Stimulated activated memory B cell treated with anti-CD40 and anti-IgM and Interleukin-4, amounts not matched to agents 10 μg/mL and 1 μg/mL and 100 μg/mL, for 72 hours (primary cell): ENCODE results near the gene USP19.

Source experiments
- ATAC-seq: fragments of 150-1000 bp; cut with Tn5 transposase; 2 replicates; pipeline ENCODE4 v1.10.0; 2021
- H3K27ac Mint-ChIP-seq: one replicate; pipeline ENCODE4 v1.8.0; 2022; ENCODE audit warnings: mild to moderate bottlenecking, mixed read lengths
- H3K27me3 Mint-ChIP-seq: one replicate; pipeline ENCODE4 v1.8.0; 2022; ENCODE audit warnings: mixed read lengths
- H3K36me3 Mint-ChIP-seq: one replicate; pipeline ENCODE4 v1.8.0; 2022; ENCODE audit warnings: mixed read lengths
- H3K4me1 Mint-ChIP-seq: one replicate; pipeline ENCODE4 v1.8.0; 2022; ENCODE audit warnings: mixed read lengths
- H3K4me3 Mint-ChIP-seq: one replicate; pipeline ENCODE4 v1.8.0; 2022; ENCODE audit warnings: mild to moderate bottlenecking, moderate library complexity, mixed read lengths
- H3K9me3 Mint-ChIP-seq: one replicate; pipeline ENCODE4 v1.8.0; 2022; ENCODE audit warnings: mixed read lengths

Gene USP19

DNA sequence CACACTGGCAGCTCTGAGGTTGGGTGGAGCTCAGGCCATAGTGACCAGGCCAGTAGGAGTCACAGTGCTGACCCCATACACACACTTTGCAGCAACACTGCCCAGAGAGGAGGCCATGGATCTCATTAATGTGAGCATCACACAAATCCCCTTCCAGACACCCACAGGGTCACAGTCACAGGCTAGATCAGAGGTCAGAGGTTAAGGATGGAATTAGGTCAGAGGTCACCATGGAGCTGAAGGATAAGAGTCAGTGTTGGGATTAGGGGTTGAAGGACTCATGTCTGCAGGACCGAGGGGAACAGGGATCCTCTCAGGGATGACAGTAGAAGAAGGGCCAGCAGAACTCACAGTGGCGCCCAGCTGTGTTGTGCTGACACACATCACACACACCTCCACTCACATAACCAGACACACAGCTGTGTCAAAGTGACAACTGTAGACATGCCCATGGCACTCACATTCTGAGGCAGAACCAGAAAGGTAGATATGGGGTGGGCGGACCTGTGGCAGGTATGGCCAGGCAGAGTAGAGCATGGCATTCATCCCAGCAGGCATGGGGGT lies 32.8 kb upstream of the USP19 start:
- H3K27me3 Mint-ChIP-seq = no peaks in the 10 kb centered on the region
- H3K36me3 Mint-ChIP-seq = no peaks in the 10 kb centered on the region
- no peak overlapping the region for H3K27ac Mint-ChIP-seq
- H3K9me3 Mint-ChIP-seq = no peaks in the 10 kb centered on the region
- ATAC-seq = no peak
- H3K4me1 Mint-ChIP-seq = peaks cover 6% of the 10 kb centered on the region
- no peak overlapping the region for H3K4me3 Mint-ChIP-seq

DNA sequence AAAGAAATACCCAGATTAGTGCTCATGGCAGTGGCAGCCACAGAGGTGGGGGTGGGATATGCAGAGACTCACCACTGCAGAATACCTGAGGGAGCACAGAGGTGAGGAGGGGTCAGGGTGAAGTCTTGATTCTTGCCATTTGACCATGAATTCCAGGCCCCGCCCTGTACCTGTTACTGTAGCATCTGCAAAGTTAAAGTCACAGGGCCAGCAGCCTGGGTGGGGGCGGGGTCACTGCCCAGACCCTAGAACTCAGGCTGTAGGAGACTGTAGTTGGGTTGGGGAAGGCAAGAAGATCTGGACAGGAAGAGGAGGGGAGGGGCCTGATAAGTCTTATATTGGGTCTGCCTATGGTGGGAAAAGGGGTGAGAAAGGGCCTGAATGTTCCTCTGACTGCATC lies 31.0 kb upstream of the USP19 start:
- no peaks in the 10 kb centered on the region for H3K9me3 Mint-ChIP-seq
- H3K36me3 Mint-ChIP-seq = no peaks in the 10 kb centered on the region
- H3K4me3 Mint-ChIP-seq = no peak overlapping the region
- H3K27ac Mint-ChIP-seq = no peak overlapping the region
- no peaks in the 10 kb centered on the region for H3K4me1 Mint-ChIP-seq
- ATAC-seq = no peak
- no peaks in the 10 kb centered on the region for H3K27me3 Mint-ChIP-seq

DNA sequence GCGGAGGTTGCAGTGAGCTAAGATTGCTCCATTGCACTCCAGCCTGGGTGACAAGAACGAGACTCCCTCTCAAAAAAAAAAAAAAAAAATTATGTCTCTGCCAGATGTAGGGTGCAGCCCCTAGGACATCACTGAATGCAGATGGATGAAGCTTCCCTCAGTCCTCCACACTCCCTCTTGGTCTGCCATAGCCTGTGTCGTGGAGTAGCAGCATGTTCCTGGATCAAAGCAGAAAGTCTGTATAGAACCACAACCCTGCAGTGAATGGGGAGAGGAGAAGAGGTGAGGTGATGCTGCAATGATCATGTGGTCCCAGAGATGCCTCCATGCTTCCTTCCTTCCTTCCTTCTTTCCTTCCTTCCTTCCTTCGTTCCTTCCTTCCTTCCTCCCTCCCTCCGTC lies 27.5 kb upstream of the USP19 start:
- no peak overlapping the region for H3K27ac Mint-ChIP-seq
- H3K9me3 Mint-ChIP-seq = no peaks in the 10 kb centered on the region
- H3K27me3 Mint-ChIP-seq = no peaks in the 10 kb centered on the region
- no peaks in the 10 kb centered on the region for H3K36me3 Mint-ChIP-seq
- H3K4me1 Mint-ChIP-seq = no peaks in the 10 kb centered on the region
- ATAC-seq = no peak
- no peak overlapping the region for H3K4me3 Mint-ChIP-seq

DNA sequence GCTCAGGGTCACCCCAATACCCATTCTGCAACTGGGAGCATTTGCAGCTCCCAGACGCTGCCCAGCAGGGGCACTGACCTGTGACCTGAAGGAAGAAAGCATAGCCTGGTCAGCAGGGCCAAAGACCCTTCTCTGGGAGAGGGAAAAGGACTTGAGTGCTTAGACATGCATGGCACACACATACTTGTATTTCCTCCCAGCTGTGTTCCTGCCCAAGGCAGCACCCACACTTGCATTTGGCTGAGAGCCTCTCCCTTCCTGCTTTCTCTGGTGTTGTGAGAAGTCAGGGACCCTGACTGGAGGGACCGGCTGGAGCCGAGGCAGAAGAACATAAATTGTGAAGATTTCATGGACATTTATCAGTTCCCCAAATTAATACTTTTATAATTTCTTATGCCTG lies 19.5 kb upstream of the USP19 start:
- Mint-ChIP-seq H3K36me3 (peaks cover 6% of the 10 kb centered on the region), H3K9me3 (peaks cover 6% of the 10 kb centered on the region), H3K4me3 (no peak overlapping the region), H3K4me1 (no peaks in the 10 kb centered on the region), H3K27me3 (peaks cover 52% of the 10 kb centered on the region), H3K27ac (no peak overlapping the region)
- ATAC-seq = no peak

DNA sequence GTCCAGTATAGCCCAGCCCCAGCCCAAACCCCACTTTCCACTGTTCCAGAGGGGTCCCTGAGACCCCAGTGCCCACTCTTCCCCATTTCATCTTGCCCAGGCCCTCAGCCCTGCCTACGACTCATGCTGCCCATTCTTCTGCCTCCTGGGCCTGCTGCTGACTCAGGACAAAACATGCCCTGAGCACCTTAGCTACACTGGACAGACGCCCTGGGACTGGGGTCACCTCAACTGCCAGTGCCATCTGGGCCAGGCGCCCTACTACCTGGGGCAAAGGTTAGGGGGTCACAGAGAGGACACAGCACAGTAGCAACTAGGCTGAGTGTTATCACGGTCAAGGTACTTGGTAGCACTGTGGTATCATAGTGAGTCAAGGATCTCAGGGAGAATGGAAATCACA lies 14.9 kb upstream of the USP19 start:
- Mint-ChIP-seq H3K9me3 (no peaks in the 10 kb centered on the region), H3K36me3 (no peaks in the 10 kb centered on the region), H3K27ac (no peak overlapping the region), H3K4me3 (no peak overlapping the region), H3K4me1 (peaks cover 8% of the 10 kb centered on the region), H3K27me3 (peaks cover 78% of the 10 kb centered on the region)
- ATAC-seq = no peak

DNA sequence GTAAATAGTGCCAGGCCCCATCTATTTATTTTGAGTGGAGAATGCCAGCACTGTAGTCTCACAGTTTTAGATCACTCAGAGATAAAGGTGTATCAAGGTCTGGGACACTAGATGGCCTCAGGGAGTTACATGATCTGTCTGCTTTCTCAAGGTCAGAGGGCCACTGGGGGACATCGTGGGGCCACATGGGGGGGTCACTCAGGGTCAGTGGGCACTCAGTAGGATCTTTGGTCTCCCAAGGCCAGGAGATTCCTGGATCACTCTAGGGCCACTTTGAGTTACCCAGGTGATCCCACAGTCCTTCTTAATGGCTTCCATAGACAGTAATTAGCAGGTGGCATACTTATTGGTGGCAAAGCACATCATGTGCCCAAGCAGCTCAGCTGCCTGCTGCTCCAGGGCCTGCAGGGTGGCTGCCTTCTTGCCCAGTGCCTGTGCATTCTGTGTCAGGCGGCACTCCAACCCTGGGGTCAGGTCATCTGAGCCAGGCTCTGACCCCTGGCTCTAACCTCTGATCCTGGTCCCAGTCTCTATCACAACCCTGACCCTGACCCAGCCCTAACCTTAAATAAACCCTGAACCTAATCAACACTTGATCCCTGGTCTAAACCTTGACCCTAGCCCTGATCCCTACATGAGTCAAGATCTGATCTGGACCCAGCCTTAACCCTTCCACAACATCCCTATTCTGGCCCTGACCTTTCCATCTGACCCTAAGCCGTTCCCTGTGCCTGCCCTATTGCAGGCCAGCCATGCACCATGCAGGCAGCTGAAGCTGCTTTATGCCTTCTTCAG lies 14.0 kb upstream of the USP19 start:
- Mint-ChIP-seq H3K36me3 (no peaks in the 10 kb centered on the region), H3K4me3 (no peak overlapping the region), H3K27ac (no peak overlapping the region), H3K27me3 (peaks cover 75% of the 10 kb centered on the region), H3K9me3 (no peaks in the 10 kb centered on the region), H3K4me1 (peaks cover 8% of the 10 kb centered on the region)
- ATAC-seq = no peak

DNA sequence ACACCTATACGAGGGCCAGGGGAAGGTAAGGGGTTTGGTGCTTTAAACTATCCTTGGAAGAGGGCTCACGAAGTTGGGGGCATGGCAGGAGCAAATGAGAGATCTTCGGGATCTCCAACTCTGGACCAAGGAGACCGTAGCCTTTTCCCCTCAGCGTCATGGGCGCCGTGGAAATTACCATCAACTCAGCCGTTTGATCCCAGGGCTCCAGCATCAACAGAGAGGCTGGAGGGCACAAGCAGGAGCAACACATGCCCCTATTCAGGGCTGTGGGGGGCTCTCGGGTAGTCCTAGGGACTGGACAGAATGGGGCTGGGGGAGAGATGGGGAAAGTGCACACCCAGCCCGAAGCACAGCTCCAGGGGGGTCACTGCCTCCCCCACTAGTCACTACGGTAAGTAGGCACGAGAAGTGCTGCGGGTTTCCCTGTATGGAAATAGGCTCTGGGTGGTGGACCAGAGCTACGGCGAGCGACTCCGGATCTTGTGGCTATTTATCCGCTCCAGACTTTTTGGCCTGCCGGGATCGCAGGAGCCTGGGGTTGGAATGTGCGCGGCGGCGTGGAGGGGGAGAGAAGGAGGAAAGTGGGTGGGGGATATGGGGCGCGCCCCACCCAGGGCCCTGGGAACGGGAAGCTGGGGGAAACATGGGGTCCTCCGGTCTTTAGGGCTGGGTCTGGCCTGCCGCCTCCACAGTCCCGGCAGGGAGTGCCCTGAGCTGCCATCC lies 12.8 kb upstream of the USP19 start:
- H3K4me3 Mint-ChIP-seq = no peak overlapping the region
- no peak overlapping the region for H3K27ac Mint-ChIP-seq
- no peaks in the 10 kb centered on the region for H3K36me3 Mint-ChIP-seq
- H3K4me1 Mint-ChIP-seq = peaks cover 8% of the 10 kb centered on the region
- no peak for ATAC-seq
- H3K9me3 Mint-ChIP-seq = no peaks in the 10 kb centered on the region
- peaks cover 82% of the 10 kb centered on the region for H3K27me3 Mint-ChIP-seq

DNA sequence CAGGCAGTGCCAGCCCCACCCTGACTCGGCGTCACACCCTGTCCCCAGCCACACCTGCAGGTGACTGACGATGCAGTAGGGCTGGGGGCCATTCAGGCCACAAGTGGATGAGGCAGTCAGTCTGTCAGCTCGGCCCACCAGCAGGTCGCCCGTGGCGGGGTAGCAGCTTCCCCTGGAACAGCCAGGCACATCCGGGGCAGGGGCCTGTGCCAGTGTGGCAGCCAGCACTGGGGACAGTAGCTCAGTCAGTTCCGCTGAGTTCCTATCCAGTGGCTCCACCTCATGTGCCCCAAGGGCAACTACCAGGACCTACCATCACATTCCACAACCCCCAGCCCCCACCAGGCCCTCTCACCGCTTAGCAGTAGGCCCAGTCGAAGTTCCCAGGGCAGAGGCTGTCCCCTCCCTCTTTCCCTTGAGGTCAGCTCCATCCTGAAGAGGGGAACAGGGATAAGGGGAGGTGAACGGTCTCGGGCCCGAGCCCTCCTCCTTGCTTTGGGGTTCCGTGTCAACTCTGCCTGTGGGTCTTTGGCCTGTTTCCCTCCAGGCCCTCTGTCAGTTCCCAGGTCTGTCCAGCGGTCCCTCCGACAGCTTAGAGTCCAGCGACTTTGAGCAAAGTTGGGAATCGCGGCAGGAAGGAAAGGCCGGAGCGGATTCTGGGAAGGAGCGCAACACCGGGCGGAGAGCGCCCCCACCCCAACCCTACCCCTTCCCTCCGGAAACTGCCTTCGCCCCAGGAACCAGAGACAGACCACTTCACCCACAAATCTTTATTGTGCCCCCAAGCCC lies 12.0 kb upstream of the USP19 start, which contains the start of gene LAMB2:
LAMB2 (minus strand) TSS at position 614 of the 789 bp plus-strand sequence; CDS start at position 431, 183 bp downstream.
- ATAC-seq = no peak
- Mint-ChIP-seq H3K27ac (no peak within 1 kb of the TSS), H3K36me3 (no peaks in the 10 kb centered on the region), H3K9me3 (no peaks in the 10 kb centered on the region), H3K4me3 (no peak within 1 kb of the TSS), H3K27me3 (peaks cover 75% of the 10 kb centered on the region), H3K4me1 (peaks cover 8% of the 10 kb centered on the region)

DNA sequence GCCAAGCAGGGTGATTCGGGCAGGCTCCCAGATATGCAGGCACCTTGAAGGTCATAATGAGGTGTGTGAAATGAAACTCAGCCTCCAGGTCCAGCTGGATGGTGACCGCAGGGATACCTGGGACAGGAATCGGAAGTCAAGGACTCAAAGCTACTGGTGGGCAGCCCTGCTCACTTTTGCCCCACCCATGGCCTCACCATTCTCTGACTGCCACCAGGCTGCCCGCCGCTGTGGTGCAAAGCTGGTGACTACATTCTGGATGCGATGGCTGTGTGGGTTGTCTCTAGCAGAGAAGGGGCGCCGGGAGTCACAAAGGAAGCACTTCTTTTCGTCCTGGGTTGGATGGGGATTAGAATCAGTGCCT lies 11.4 kb upstream of the USP19 start:
- ATAC-seq = no peak
- Mint-ChIP-seq H3K4me1 (peaks cover 8% of the 10 kb centered on the region), H3K27me3 (peaks cover 69% of the 10 kb centered on the region), H3K4me3 (no peak overlapping the region), H3K9me3 (no peaks in the 10 kb centered on the region), H3K27ac (no peak overlapping the region), H3K36me3 (no peaks in the 10 kb centered on the region)

DNA sequence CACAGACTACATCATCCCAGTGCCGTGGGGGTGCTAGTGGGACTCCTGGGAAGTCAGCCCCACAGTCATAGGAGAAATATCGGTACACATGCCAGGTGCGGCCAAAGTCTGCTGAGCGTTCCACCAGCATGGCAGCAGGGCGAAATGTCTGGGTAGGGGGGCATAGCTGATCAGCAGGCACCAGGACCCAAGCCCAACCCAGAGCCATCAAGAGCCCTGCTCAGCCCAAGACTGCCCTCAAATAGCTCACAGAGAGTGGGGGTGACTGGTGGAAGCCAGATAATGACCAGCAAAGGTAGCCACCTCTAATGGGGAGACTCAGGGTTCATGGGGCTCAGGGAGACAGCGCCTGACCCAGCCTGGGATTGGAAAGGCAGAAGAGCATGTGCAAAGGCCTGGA lies 11.0 kb upstream of the USP19 start:
- Mint-ChIP-seq H3K4me3 (no peak overlapping the region), H3K36me3 (no peaks in the 10 kb centered on the region), H3K27me3 (peaks cover 69% of the 10 kb centered on the region), H3K4me1 (peaks cover 8% of the 10 kb centered on the region), H3K27ac (no peak overlapping the region), H3K9me3 (no peaks in the 10 kb centered on the region)
- ATAC-seq = no peak

DNA sequence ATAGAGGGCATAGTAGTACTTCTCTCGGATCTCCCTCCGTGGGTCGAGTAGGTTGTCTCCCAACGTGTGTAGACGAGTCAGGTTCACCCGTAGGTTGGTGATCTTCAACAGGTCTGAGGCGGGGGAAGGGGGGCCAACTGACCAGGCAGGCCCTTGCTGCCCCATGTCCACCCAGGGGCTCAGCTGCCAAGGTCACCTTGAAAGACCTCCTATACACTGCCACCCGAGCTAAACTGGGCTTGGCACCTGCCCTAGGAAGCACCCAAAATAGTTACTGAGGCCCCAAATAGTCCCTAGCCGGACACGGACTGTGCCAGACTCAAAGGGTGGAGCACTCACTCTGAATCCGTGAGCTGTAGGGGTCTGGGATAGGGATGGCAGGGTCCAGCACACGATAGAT lies 10.4 kb upstream of the USP19 start:
- Mint-ChIP-seq H3K4me1 (peaks cover 8% of the 10 kb centered on the region), H3K27ac (no peak overlapping the region), H3K27me3 (peaks cover 66% of the 10 kb centered on the region), H3K9me3 (no peaks in the 10 kb centered on the region), H3K36me3 (no peaks in the 10 kb centered on the region), H3K4me3 (no peak overlapping the region)
- no peak for ATAC-seq

DNA sequence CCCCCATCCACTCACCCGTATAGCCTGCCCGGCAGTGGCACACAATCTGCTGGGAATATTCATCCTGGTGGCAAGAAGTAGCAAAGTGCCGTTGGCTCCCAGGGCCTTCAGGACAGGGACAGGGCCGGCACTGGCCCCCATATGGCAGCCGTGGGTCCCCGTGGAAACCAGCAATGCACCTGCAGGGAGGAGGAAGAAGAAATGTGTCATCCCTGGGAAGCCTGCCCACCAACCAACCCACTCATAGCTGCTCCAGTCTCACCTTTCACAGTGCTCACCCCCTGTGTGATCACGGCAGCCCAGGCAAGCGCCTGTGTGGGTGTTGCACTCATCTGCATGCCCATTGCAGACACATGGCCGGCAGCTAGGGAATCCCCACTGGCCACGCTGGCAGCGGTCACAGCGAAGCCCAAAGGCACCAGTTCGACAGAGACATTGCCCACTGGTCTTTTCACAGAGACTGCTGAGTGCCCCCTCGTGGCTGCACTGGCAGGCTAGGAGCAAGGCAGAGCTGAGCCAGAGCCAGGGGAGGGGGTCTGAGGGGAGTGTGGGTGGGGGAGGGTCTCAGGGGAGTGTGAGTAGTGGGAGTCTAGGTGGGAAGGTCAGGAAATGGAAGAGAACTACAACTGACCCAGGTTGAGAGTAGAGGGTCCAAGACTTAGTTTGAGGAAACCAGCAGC lies 4.5 kb upstream of the USP19 start:
- H3K27ac Mint-ChIP-seq = no peak overlapping the region
- no peaks in the 10 kb centered on the region for H3K36me3 Mint-ChIP-seq
- peaks cover 13% of the 10 kb centered on the region for H3K27me3 Mint-ChIP-seq
- H3K4me3 Mint-ChIP-seq = no peak overlapping the region
- H3K9me3 Mint-ChIP-seq = no peaks in the 10 kb centered on the region
- H3K4me1 Mint-ChIP-seq = peaks cover 1% of the 10 kb centered on the region
- no peak for ATAC-seq

DNA sequence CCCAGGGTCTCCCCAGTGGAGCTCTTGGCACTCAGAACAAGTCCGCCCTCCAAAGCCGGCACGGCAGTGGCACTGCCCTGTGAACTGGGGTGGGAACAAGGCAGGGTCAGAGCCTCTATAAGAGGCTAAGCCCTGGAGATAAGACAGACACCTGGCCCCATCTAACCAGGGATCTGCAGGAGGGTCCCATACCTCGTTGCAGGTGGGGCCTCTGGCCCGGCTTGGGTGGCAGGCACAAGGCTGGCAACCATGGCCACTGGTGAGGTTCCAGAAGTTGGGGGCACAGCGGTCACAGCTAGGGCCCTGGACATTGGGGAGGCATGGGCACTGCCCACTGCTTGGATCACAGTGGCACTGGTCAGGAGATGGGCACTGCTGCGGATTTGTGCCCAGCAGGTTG lies 3.6 kb upstream of the USP19 start:
- ATAC-seq = no peak
- Mint-ChIP-seq H3K27ac (no peak overlapping the region), H3K4me3 (no peak overlapping the region), H3K27me3 (peaks cover 5% of the 10 kb centered on the region), H3K4me1 (peaks cover 10% of the 10 kb centered on the region), H3K9me3 (no peaks in the 10 kb centered on the region), H3K36me3 (peaks cover under 1% of the 10 kb centered on the region)

DNA sequence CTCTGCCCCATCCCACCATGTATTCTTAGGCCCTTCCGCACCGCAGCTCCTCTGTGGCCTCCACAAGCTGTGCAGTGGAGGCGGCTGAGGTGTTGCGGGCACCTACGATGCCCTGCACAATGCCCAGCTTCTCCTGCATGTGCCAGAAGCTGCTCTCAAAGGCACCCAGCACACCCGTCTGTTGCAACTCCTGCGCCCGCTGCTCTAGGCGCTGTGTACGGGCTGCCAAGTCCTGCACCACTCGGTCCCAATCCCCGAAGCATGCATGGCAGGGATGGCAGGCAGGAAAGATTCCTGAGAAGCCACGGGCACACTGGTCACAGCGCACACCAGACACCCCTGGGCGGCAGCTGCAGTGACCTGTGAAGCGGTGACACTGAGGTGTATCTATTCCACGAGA lies 3.1 kb upstream of the USP19 start:
- H3K9me3 Mint-ChIP-seq = no peaks in the 10 kb centered on the region
- peaks cover 16% of the 10 kb centered on the region for H3K4me1 Mint-ChIP-seq
- H3K4me3 Mint-ChIP-seq = no peak overlapping the region
- no peaks in the 10 kb centered on the region for H3K27me3 Mint-ChIP-seq
- peaks cover 5% of the 10 kb centered on the region for H3K36me3 Mint-ChIP-seq
- ATAC-seq = no peak
- H3K27ac Mint-ChIP-seq = no peak overlapping the region
